KBM-7 (cell line): ENCODE measurements around the gene FGGY.

ENCODE experiments used
- DNase-seq: peaks from one replicate; pipeline ENCODE4 v3.0.0-alpha.2; 2015
- in situ Hi-C: fragments of 300-500 bp; cut with MboI; formaldehyde crosslinking; loops from 2 replicates; pipeline ENCODE4 v1.14.3; 2020; ENCODE audit warnings: low sequenced_read_pairs, low pct_unique_long_range_greater_than_20kb, mixed read lengths

The FGGY gene

GRCh38 chr1:59399642-59400041, 102.7 kb downstream of the FGGY start:
- DNase-seq, result no peak
- in situ Hi-C loops, result no loop called here

GRCh38 chr1:59401581-59401980, 104.7 kb downstream of the FGGY start:
- in situ Hi-C loops, result no loop called here
- no peak for DNase-seq

GRCh38 chr1:59404796-59405195, 107.9 kb downstream of the FGGY start:
- in situ Hi-C loops, result no loop called here
- no peak for DNase-seq

GRCh38 chr1:59406437-59407164, 109.7 kb downstream of the FGGY start:
- DNase-seq, result no peak
- in situ Hi-C loops, result no loop called here

- in situ Hi-C loops, result no loop called here
Observed at GRCh38 chr1:59408608-59409240, 111.8 kb downstream of the FGGY start.

GRCh38 chr1:59409549-59409948, 112.7 kb downstream of the FGGY start:
- in situ Hi-C loops, result no loop called here
- DNase-seq, result no peak

More at GRCh38 chr1:59408608-59409240, 111.8 kb downstream of the FGGY start:
- DNase-seq, result no peak

- DNase-seq, result no peak
- in situ Hi-C loops, result no loop called here
Observed at GRCh38 chr1:59409986-59410385, 113.1 kb downstream of the FGGY start.

GRCh38 chr1:59410457-59410856, 113.6 kb downstream of the FGGY start:
- no peak for DNase-seq
- in situ Hi-C loops, result no loop called here

- no peak for DNase-seq
- in situ Hi-C loops, result no loop called here
Observed at GRCh38 chr1:59411147-59411546, 114.3 kb downstream of the FGGY start.

- DNase-seq, result peak; percentile 73
- in situ Hi-C loops, result no loop called here
Observed at GRCh38 chr1:59412718-59413326, 115.9 kb downstream of the FGGY start.

- in situ Hi-C loops, result no loop called here
- DNase-seq, result no peak
Observed at GRCh38 chr1:59413327-59413720, 116.4 kb downstream of the FGGY start.

- in situ Hi-C loops, result no loop called here
- DNase-seq, result peak; percentile 74
Observed at GRCh38 chr1:59414406-59415133, 117.7 kb downstream of the FGGY start.

GRCh38 chr1:59415286-59415850, 118.5 kb downstream of the FGGY start:
- no peak for DNase-seq
- in situ Hi-C loops, result no loop called here

- DNase-seq, result no peak
Observed at GRCh38 chr1:59415881-59416280, 119.0 kb downstream of the FGGY start.

GRCh38 chr1:59417406-59417805, 120.5 kb downstream of the FGGY start:
- no peak for DNase-seq
- in situ Hi-C loops, result no loop called here

More at GRCh38 chr1:59415881-59416280, 119.0 kb downstream of the FGGY start:
- in situ Hi-C loops, result no loop called here

GRCh38 chr1:59418363-59419144, 121.7 kb downstream of the FGGY start:
- no peak for DNase-seq
- in situ Hi-C loops, result no loop called here

GRCh38 chr1:59419361-59420140, 122.7 kb downstream of the FGGY start:
- in situ Hi-C loops, result no loop called here
- no peak for DNase-seq
